Epidermal melanocyte (primary cell): ENCODE data around the gene KBTBD12.

Experiments
- DNase-seq: peaks from one replicate; pipeline ENCODE4 v3.0.0; 2011; ENCODE audit warnings: low spot score; ENCODE audit not compliant: insufficient read length

The KBTBD12 gene

DNA sequence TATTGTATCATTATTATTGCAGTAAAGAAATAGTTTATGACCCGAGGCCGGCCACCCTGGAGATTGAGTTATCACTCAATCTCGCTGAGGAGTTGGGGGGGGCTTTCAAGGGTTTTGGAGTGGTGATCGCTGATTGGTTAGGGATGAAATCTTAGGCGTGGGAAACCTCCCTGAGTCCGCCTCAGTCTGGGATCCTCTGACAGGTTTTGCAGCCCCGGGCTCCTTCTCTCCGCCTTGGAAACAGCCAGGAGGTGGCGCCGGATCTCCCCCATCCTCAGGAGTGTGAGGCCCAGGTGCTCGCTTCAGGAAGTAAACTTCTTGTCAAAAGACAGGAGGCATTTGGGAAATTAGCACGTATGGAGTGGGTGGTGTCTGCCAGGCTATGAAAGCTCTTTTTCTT is 96.1 kb downstream of the KBTBD12 start:
- DNase-seq, result no peak

DNA sequence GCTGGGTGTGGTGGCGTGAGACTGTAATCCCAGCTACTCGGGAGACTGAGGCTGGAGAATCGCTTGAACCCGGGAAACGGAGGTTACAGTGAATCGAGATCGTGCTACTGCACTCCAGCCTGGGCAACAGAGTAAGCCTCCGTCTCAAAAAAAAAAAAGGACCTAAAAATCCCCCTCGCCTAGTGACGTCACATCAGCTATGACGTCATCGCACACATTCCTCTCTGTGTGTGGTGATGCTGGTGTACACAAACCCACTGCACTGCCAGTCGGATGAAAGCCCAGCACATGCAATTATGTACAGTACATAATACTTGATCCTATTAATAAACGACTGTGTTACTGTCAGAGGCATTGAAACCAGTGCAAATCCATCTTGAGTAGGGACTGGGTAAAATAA is 97.0 kb downstream of the KBTBD12 start:
- no peak for DNase-seq

DNA sequence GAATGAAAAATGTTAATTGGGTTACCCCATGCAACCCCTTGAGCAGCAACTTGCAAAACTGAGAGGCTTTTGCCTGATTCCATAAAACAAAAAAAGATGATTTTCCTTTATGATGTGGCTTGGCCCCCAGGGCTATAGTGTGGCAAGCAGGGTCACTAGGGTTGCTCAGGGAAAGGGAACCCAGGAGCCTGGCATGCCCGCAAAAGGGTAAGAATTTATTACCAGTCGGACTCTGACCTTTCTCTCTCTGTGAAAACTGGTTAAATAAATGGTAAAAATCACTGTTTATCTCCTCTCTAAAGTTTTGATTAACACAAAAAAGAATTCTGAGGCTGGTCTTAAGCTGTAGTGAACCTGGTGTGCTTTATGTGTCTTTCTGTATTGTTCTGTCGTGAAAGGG is 99.5 kb downstream of the KBTBD12 start:
- DNase-seq, result no peak

DNA sequence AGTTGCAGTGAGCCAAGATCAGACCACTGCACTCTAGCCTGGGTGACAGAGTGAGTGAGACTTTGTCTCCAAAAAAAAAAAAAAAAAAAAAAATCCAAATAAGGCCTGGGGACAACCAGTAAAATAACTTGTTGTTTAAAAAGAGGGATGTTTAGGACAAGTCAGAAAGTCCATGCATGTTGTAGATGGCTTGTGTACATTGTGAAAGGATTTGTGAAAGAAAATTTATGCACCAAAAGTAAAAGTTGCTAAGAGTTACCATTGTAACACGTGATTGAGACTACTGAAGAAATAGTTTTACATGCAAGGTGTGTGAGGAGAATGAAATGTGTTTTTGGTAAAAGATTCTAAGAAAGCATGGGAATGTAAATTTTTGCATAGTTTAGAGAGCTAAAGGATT is 101.5 kb downstream of the KBTBD12 start:
- no peak for DNase-seq

DNA sequence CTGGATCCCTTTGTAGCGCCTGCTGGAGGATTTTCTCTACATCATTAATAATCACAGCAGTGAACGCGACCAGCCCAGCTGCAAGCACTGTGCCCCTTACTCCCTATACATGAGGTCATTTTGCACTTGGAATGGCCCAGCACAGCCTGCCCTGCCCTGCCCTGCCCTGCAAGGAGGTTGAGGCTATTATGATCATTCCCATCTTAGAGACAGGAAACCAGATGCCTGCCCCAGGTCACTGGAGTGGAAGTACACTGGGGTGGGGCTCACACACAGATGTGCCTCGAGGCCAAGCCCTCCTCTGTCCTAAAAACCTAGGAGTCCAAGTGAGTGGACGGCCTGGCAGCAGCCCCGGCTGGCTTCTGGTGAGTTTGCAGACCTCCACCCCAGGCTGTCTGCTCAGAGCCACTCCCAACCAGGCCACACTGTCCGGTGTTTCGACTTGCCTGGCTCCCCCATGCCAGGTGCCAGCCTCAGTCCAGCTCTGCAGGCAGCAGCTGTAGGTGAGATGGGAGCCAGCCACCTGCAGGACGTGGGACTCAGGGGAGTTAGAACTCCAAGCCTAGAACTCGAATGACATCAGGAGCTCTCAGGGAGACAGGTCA is 106.8 kb downstream of the KBTBD12 start:
- no peak for DNase-seq

DNA sequence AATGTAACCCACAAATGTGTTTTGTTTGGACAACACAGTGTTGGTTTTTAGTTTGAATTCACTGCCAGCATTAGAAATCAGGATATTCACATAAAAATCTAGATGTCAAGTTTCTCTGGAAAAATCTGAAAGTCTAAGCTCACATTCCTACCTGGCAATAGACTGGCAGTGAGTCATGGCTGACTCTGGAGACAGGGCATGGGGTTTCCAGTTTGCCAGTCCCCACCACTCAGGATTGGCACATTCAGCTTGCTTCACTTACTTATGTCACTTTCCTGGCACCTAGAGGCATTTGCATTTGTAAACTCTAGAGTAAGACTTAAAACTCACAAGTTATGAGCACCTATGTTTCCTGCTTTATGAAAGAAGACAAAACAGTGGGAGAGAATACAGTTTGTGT is 118.1 kb downstream of the KBTBD12 start:
- no peak for DNase-seq

DNA sequence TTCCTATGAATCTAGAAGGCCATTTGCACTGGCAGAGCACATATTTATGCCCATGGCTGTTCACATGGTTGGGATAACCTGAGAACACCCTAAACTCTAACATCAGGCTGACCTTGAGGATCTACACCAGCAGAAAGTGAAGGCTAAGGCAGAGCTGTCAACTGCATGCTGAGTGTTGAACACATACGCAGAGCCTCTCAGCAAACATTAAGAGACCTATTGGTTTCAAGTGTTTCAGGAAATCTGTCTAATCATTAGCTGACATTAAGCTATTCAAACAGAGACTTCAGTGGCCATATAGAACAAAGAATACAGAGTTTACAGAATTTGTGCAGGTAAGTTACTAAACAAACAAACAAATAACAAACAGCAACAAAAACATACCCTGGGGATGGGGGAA is 121.1 kb downstream of the KBTBD12 start:
- no peak for DNase-seq
